K562 (cell line): ENCODE measurements around the gene KLHL22. TPM values are rescaled to one million over a fixed set of nuclear protein-coding genes. Genes with fewer than 3 reads are reported as not detected.
A peak's percentile ranks its signal among the peaks of the same experiment; 100 is the strongest.

Experiments
- ARID1B ChIP-seq: fragments of 450-650 bp; IDR thresholded peaks from 2 replicates; pipeline ENCODE4 v1.6.1; 2016; ENCODE audit warnings: antibody characterized with exemption, mild to moderate bottlenecking, inconsistent platforms
- BRCA1 ChIP-seq, 2 experiments: fragments of 450-650 bp in 1 of 2; sonication (generic) in 1 of 2; formaldehyde crosslinking in 1 of 2; IDR thresholded peaks; 2 replicates each; pipeline versions ENCODE4 v1.5.0 to v1.6.1; 2017 to 2020; ENCODE audit warnings: mild to moderate bottlenecking in 1 of 2, missing genetic modification reagents in 1 of 2
- ESRRB ChIP-seq: fragments of 250-450 bp; sonication (Bioruptor Pico); IDR thresholded peaks from 2 replicates; pipeline ENCODE4 v1.5.0; 2020; ENCODE audit warnings: mild to moderate bottlenecking, moderate library complexity, borderline replicate concordance
- ETV1 ChIP-seq: fragments of 450-650 bp; conservative IDR thresholded peaks from 2 replicates; pipeline ENCODE4 v1.6.1; 2016; ENCODE audit warnings: missing genetic modification characterization, control low read depth, low read depth, missing compliant biosample characterization
- GATAD2B ChIP-seq: fragments of 450-650 bp; IDR thresholded peaks from 2 replicates; pipeline ENCODE4 v1.6.1; 2017; ENCODE audit warnings: mild to moderate bottlenecking, borderline replicate concordance
- HMGXB4 ChIP-seq: sonication (generic); formaldehyde crosslinking; IDR thresholded peaks from 2 replicates; pipeline ENCODE4 v1.8.1; 2023; ENCODE audit warnings: mild to moderate bottlenecking, missing genetic modification reagents
- MBD2 ChIP-seq: sonication (generic); IDR thresholded peaks from 2 replicates; pipeline ENCODE4 v1.6.1; 2016; ENCODE audit warnings: low read depth, borderline replicate concordance
- NFYB ChIP-seq: IDR thresholded peaks from 2 replicates; pipeline ENCODE4 v1.6.1; 2011; ENCODE audit warnings: mild to moderate bottlenecking, moderate library complexity; ENCODE audit not compliant: insufficient read length; ENCODE audit errors: extremely low read depth
- POLR2H ChIP-seq: IDR thresholded peaks from 2 replicates; pipeline ENCODE4 v1.6.1; 2016; ENCODE audit warnings: missing genetic modification characterization, low read depth, mild to moderate bottlenecking, control low read depth, missing compliant biosample characterization, moderate library complexity
- RREB1 ChIP-seq: fragments of 250-450 bp; sonication (Bioruptor Pico); IDR thresholded peaks from 2 replicates; pipeline ENCODE4 v1.4.0; 2020
- SMC3 ChIP-seq: conservative IDR thresholded peaks from 2 replicates; pipeline ENCODE4 v1.6.1; 2011; ENCODE audit warnings: low read depth, low read length, improper control_type of control experiment; ENCODE audit not compliant: insufficient read depth
- TAF9B ChIP-seq: fragments of 450-650 bp; IDR thresholded peaks from 2 replicates; pipeline ENCODE4 v1.6.1; 2018; ENCODE audit warnings: mild to moderate bottlenecking; ENCODE audit not compliant: partially characterized antibody
- THAP12 ChIP-seq: fragments of 250-450 bp; sonication (Bioruptor Pico); IDR thresholded peaks from 2 replicates; pipeline ENCODE4 v1.9.0; 2021; ENCODE audit warnings: mild to moderate bottlenecking, inconsistent platforms
- ZBTB12 ChIP-seq: fragments of 250-450 bp; sonication (Bioruptor Pico); IDR thresholded peaks from 2 replicates; pipeline ENCODE4 v1.4.0; 2020
- ZNF184 ChIP-seq: sonication (generic); formaldehyde crosslinking; IDR thresholded peaks from 2 replicates; pipeline ENCODE4 v1.5.0; 2020; ENCODE audit warnings: missing genetic modification reagents
- ZNF785 ChIP-seq: fragments of 250-450 bp; sonication (Bioruptor Pico); IDR thresholded peaks from 2 replicates; pipeline ENCODE4 v1.4.0; 2020; ENCODE audit warnings: mild to moderate bottlenecking
- polyA plus RNA-seq, 8 experiments: library from polyadenylated mRNA; depleted of rRNA in 4 of 8; stranded (reverse) in 5 of 8; unstranded in 3 of 8; fragments of >200 nt; fragmentation: Nextera tagmentation in 2 of 8; fragmentation: Illumina TruSeq in 1 of 8; extraction: Ambion mirVana in 2 of 8; extraction: Trizol in 1 of 8; gene quantifications; 2 replicates each; pipeline versions ENCODE4 v1.2.1 to v1.2.3, GENCODE V29; 2011 to 2014; ENCODE audit warnings: inconsistent platforms in 1 of 8, missing spikeins in 1 of 8
- total RNA-seq, 7 experiments: library from RNA; depleted of rRNA in 6 of 7; stranded (reverse); fragments of >200 nt in 6 of 7; fragmentation: Illumina TruSeq in 2 of 7; extraction: Trizol in 2 of 7; gene quantifications; 2 replicates each; pipeline versions ENCODE4 v1.2.1 to v1.2.3, GENCODE V29; 2011 to 2021; ENCODE audit warnings: low replicate concordance in 1 of 7

The KLHL22 gene
- total and polyA plus RNA-seq, 9 of the 15 experiments (the other 6 are each of a cell fraction or from before 2014, with no cell fraction given): 1.3 to 25.6 (median 15.2) TPM

- no peak for TF ChIP-seq HMGXB4
- TF ChIP-seq THAP12 (CRISPR knock-in tag): no peak
- TF ChIP-seq MBD2: no peak
- TF ChIP-seq POLR2H: no peak
- TF ChIP-seq TAF9B: no peak
- TF ChIP-seq NFYB: no peak
- TF ChIP-seq ZNF184 (CRISPR knock-in tag): no peak
- no peak for TF ChIP-seq GATAD2B
- TF ChIP-seq BRCA1 (IDR thresholded peaks at IDR 0.05): no peak
- peak; percentile 69; the same call in 1 of the 2 replicates for TF ChIP-seq BRCA1 (CRISPR knock-in tag; IDR thresholded peaks at IDR 0.05)
- no peak for TF ChIP-seq SMC3
- TF ChIP-seq ARID1B: no peak
- no peak for TF ChIP-seq ZNF785
- no peak for TF ChIP-seq RREB1 (CRISPR knock-in tag)
- TF ChIP-seq ETV1: no peak
- TF ChIP-seq ZBTB12 (CRISPR knock-in tag): no peak
- 0 out of 2 replicates have a peak, but pooled peaks have one; percentile 32 for TF ChIP-seq ESRRB
Observed at GRCh38 chr22:20438678-20439492, 56.7 kb downstream of the KLHL22 start (continued).
